ENCODE measurements around the gene PEX7.

DNA sequence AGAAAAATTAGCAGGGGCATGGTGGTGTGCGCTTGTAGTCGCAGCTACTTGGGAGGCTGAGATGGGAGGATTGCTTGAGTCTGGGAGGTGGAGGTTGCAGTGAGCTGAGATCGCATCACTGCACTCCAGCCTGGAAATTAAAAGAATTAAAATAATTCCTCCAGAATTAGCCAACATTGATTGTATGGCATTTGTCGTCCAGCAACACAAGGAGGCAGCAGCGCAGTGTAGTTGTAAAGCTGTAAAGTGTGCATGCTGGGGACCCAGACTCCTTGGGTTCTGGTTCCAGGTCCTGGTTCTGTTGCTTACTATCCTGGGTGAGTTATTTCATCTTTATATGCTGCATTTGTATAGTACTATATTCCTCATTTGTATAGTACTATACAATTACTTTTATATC lies 41.4 kb downstream of the PEX7 start:
- TF ChIP-seq POLR2AphosphoS5 (IDR thresholded peaks at IDR 0.05; ENCODE audit: low read depth, low read length) (no peak), EZH2phosphoT487 (IDR thresholded peaks at IDR 0.05; ENCODE audit: borderline replicate concordance) (no peak), POLR2A (IDR thresholded peaks at IDR 0.05; ENCODE audit: borderline replicate concordance, extremely low read depth, insufficient read depth, insufficient read length) (no peak), SRF (IDR thresholded peaks at IDR 0.05; ENCODE audit: low read depth) (no peak), SIN3A (IDR thresholded peaks at IDR 0.05; ENCODE audit: low read depth) (no peak), EGR1 (IDR thresholded peaks at IDR 0.05; ENCODE audit: low read depth) (no peak), EZH2 (IDR thresholded peaks at IDR 0.05) (no peak), SP1 (IDR thresholded peaks at IDR 0.05; ENCODE audit: low read depth) (no peak)
- TF ChIP-seq, protein P1, sequence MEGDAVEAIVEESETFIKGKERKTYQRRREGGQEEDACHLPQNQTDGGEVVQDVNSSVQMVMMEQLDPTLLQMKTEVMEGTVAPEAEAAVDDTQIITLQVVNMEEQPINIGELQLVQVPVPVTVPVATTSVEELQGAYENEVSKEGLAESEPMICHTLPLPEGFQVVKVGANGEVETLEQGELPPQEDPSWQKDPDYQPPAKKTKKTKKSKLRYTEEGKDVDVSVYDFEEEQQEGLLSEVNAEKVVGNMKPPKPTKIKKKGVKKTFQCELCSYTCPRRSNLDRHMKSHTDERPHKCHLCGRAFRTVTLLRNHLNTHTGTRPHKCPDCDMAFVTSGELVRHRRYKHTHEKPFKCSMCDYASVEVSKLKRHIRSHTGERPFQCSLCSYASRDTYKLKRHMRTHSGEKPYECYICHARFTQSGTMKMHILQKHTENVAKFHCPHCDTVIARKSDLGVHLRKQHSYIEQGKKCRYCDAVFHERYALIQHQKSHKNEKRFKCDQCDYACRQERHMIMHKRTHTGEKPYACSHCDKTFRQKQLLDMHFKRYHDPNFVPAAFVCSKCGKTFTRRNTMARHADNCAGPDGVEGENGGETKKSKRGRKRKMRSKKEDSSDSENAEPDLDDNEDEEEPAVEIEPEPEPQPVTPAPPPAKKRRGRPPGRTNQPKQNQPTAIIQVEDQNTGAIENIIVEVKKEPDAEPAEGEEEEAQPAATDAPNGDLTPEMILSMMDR (IDR thresholded peaks at IDR 0.05 in 2 of 3, conservative IDR thresholded peaks at IDR 0.05 in 1 of 3; ENCODE audit: borderline replicate concordance in 1 of 3, insufficient read depth in 1 of 3, low read depth in 2 of 3, low read length in 2 of 3) = 0 out of 6 replicates have a peak, but pooled peaks of 2 of the 3 experiments have one; percentile 5 to 10
- TF ChIP-seq, protein P2, sequence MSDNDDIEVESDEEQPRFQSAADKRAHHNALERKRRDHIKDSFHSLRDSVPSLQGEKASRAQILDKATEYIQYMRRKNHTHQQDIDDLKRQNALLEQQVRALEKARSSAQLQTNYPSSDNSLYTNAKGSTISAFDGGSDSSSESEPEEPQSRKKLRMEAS (IDR thresholded peaks at IDR 0.05) = no peak
- TF ChIP-seq, protein P3, sequence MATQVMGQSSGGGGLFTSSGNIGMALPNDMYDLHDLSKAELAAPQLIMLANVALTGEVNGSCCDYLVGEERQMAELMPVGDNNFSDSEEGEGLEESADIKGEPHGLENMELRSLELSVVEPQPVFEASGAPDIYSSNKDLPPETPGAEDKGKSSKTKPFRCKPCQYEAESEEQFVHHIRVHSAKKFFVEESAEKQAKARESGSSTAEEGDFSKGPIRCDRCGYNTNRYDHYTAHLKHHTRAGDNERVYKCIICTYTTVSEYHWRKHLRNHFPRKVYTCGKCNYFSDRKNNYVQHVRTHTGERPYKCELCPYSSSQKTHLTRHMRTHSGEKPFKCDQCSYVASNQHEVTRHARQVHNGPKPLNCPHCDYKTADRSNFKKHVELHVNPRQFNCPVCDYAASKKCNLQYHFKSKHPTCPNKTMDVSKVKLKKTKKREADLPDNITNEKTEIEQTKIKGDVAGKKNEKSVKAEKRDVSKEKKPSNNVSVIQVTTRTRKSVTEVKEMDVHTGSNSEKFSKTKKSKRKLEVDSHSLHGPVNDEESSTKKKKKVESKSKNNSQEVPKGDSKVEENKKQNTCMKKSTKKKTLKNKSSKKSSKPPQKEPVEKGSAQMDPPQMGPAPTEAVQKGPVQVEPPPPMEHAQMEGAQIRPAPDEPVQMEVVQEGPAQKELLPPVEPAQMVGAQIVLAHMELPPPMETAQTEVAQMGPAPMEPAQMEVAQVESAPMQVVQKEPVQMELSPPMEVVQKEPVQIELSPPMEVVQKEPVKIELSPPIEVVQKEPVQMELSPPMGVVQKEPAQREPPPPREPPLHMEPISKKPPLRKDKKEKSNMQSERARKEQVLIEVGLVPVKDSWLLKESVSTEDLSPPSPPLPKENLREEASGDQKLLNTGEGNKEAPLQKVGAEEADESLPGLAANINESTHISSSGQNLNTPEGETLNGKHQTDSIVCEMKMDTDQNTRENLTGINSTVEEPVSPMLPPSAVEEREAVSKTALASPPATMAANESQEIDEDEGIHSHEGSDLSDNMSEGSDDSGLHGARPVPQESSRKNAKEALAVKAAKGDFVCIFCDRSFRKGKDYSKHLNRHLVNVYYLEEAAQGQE (IDR thresholded peaks at IDR 0.05; ENCODE audit: low read depth) = no peak
- TF ChIP-seq, protein P4, sequence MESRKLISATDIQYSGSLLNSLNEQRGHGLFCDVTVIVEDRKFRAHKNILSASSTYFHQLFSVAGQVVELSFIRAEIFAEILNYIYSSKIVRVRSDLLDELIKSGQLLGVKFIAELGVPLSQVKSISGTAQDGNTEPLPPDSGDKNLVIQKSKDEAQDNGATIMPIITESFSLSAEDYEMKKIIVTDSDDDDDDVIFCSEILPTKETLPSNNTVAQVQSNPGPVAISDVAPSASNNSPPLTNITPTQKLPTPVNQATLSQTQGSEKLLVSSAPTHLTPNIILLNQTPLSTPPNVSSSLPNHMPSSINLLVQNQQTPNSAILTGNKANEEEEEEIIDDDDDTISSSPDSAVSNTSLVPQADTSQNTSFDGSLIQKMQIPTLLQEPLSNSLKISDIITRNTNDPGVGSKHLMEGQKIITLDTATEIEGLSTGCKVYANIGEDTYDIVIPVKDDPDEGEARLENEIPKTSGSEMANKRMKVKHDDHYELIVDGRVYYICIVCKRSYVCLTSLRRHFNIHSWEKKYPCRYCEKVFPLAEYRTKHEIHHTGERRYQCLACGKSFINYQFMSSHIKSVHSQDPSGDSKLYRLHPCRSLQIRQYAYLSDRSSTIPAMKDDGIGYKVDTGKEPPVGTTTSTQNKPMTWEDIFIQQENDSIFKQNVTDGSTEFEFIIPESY (IDR thresholded peaks at IDR 0.05; ENCODE audit: extremely low read depth, insufficient replicate concordance, low read length) = no peak

Measured in HCT116 (cell line).